Left lung (tissue), 10 donors: ENCODE measurements around the gene C2orf76. TPM values are rescaled to one million over a fixed set of nuclear protein-coding genes. Genes with fewer than 3 reads are reported as not detected.

Source experiments
- ATAC-seq: fragments of 200-7000 bp; cut with Tn5 transposase; one replicate; pipeline ENCODE4 v1.9.1; 2020; ENCODE audit warnings: moderate library complexity
- DNase-seq, 4 donors: peaks; one replicate each; pipeline ENCODE4 v3.0.0-alpha.2; 2013 to 2020
- H3K27ac ChIP-seq, 2 donors: fragments of 200-600 bp; sonication (generic) in 1 of 2; one replicate each; pipeline versions ENCODE4 v1.5.0 to v1.8.0; 2020 to 2021
- H3K27me3 ChIP-seq, 2 donors: fragments of 200-600 bp; sonication (generic) in 1 of 2; one replicate each; pipeline versions ENCODE4 v1.5.0 to v1.8.0; 2020 to 2021
- H3K36me3 ChIP-seq, 2 donors: fragments of 200-600 bp; sonication (generic) in 1 of 2; one replicate each; pipeline versions ENCODE4 v1.5.0 to v1.8.0; 2020 to 2021
- H3K4me1 ChIP-seq, 2 donors: fragments of 200-600 bp; one replicate each; pipeline ENCODE4 v1.8.0; 2021
- H3K4me3 ChIP-seq, 2 donors: fragments of 200-600 bp; sonication (generic) in 1 of 2; one replicate each; pipeline versions ENCODE4 v1.5.0 to v1.8.0; 2020 to 2021; ENCODE audit warnings: mild to moderate bottlenecking in 1 of 2
- H3K9me3 ChIP-seq, 2 donors: fragments of 200-600 bp; sonication (generic) in 1 of 2; one replicate each; pipeline versions ENCODE4 v1.5.0 to v1.8.0; 2020 to 2021
- intact Hi-C, 2 donors: fragments of 100-400 bp; cut with DNase I; formaldehyde crosslinking; loops; one replicate each; pipeline versions ENCODE4 v1.11.2 to v1.14.2; 2022
- polyA plus RNA-seq, 6 donors: library from polyadenylated mRNA; unstranded; fragments of 120-200 nt; gene quantifications; one replicate each; pipeline ENCODE4 v1.2.1, GENCODE V29; 2013; ENCODE audit not compliant: insufficient read length in 6 of 6
- total RNA-seq, 2 donors: library from RNA; stranded (reverse); fragmentation: NEBNext Ultra II Directional; extraction: Animal tissue kit (Norgen Biotek cat#: 25700); gene quantifications; one replicate each; pipeline ENCODE4 v1.2.1, GENCODE V29; 2021
- TF ChIP-seq, protein P1 (sequence below), 2 donors: fragments of 200-600 bp; sonication (generic) in 1 of 2; IDR thresholded peaks; one replicate each; pipeline versions ENCODE4 v1.5.0 to v1.8.0; 2021; ENCODE audit warnings: antibody characterized with exemption in 2 of 2
- donor health status: DM: no; HTN: yes; CAD: no.
- donor health status: DM: no; HTN: no; CAD: no.

C2orf76 gene
- total and polyA plus RNA-seq, 8 donors = 11.0 to 17.1 (median 16.0) TPM

DNA sequence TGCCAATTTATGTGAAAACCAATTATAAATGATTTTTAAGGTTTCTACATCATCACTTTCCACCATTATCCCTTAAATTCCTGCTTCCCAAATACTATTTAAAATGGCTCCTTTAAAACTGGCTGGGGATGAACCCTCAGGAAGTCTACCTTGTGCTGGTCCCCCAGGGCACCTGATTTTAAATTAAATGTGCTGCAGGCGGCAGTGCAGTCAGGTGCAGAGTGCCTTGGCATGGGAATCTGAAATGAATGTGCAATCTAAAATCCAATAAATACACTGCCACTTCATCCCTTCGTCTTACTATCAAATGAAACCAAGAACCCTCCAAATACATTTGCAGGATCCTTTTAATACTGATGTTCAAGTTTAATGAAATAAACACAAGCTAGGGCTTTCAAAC lies 61.8 kb downstream of the C2orf76 start:
- ATAC-seq = no peak
- no peak overlapping the region for H3K27ac ChIP-seq

DNA sequence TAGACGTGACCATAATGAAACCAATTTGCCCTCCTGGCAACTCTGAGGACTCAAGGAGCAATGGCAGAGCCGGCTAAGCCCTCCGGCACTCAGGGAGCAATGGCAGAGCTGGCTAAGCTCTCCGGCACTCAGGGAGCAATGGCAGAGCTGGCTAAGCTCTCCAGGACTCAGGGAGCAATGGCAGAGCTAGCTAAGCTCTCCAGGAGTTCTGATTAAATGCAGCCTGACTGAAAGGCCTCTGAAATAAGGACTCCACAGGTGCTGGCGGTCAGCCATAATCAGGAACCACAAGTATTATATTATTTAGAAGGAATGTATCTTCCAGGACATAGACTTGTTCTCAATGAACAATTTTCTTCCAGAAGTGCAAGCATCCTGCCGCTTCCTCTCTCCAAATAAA lies 65.2 kb downstream of the C2orf76 start:
- Histone ChIP-seq H3K4me3 (no peak overlapping the region), H3K27me3 (no peaks in the 10 kb centered on the region), H3K27ac (no peak overlapping the region), H3K4me1 (no peaks in the 10 kb centered on the region), H3K9me3 (no peaks in the 10 kb centered on the region), H3K36me3 (no peaks in the 10 kb centered on the region)
- TF ChIP-seq, protein P1, sequence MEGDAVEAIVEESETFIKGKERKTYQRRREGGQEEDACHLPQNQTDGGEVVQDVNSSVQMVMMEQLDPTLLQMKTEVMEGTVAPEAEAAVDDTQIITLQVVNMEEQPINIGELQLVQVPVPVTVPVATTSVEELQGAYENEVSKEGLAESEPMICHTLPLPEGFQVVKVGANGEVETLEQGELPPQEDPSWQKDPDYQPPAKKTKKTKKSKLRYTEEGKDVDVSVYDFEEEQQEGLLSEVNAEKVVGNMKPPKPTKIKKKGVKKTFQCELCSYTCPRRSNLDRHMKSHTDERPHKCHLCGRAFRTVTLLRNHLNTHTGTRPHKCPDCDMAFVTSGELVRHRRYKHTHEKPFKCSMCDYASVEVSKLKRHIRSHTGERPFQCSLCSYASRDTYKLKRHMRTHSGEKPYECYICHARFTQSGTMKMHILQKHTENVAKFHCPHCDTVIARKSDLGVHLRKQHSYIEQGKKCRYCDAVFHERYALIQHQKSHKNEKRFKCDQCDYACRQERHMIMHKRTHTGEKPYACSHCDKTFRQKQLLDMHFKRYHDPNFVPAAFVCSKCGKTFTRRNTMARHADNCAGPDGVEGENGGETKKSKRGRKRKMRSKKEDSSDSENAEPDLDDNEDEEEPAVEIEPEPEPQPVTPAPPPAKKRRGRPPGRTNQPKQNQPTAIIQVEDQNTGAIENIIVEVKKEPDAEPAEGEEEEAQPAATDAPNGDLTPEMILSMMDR (IDR thresholded peaks at IDR 0.05) = no peak
- intact Hi-C loops = no loop called here
- ATAC-seq (no peak), DNase-seq (no peak)

More for the DNA sequence above, 61.8 kb downstream of the C2orf76 start:
- Histone ChIP-seq H3K36me3 (no peaks in the 10 kb centered on the region), H3K9me3 (no peaks in the 10 kb centered on the region), H3K4me3 (no peak overlapping the region), H3K27me3 (no peaks in the 10 kb centered on the region), H3K4me1 (no peaks in the 10 kb centered on the region)
- DNase-seq = no peak
- intact Hi-C loops = no loop called here
- TF ChIP-seq, protein P1 (IDR thresholded peaks at IDR 0.05) = no peak

- intact Hi-C loops = no loop called here
- Histone ChIP-seq H3K4me1 (peaks cover 0 to 3% of the 10 kb centered on the region in 2 donors), H3K4me3 (no peak overlapping the region), H3K9me3 (no peaks in the 10 kb centered on the region), H3K27me3 (no peaks in the 10 kb centered on the region), H3K36me3 (no peaks in the 10 kb centered on the region), H3K27ac (no peak overlapping the region)
- DNase-seq = no peak
- TF ChIP-seq, protein P1 (IDR thresholded peaks at IDR 0.05) = no peak
- ATAC-seq = no peak
Measured at GRCh38 chr2:119295688-119296375, 70.8 kb downstream of the C2orf76 start.

DNA sequence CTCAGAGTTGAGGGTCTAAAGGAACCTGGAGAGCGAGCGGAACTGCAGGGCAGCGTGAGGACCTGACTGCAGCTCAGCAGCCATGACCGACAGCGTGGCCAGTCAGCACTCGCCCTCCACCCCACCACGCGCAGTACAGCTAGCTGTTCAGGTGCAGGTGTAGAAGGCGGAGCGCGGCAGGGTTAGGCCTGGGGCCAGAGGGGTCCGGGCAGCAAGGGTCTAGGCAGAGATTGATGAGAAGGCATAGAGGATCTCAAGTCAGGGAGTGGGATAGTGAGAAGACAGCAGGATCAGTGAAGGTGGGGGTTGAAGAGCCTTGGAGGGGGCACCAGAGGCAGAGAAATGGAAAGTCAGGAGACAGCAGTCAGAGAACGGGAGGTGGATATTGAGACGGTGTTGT lies 72.0 kb downstream of the C2orf76 start:
- Histone ChIP-seq H3K9me3 (no peaks in the 10 kb centered on the region), H3K27me3 (no peaks in the 10 kb centered on the region), H3K27ac (no peak overlapping the region), H3K4me3 (no peak overlapping the region), H3K4me1 (peaks cover 0 to 3% of the 10 kb centered on the region in 2 donors), H3K36me3 (no peaks in the 10 kb centered on the region)
- TF ChIP-seq, protein P1 (IDR thresholded peaks at IDR 0.05) = no peak
- ATAC-seq = no peak
- intact Hi-C loops = no loop called here
- DNase-seq = no peak

- DNase-seq (no peak), ATAC-seq (no peak)
- intact Hi-C loops = no loop called here
Measured at GRCh38 chr2:119293900-119294299, 72.7 kb downstream of the C2orf76 start.

More at GRCh38 chr2:119293900-119294299, 72.7 kb downstream of the C2orf76 start:
- Histone ChIP-seq H3K27ac (no peak overlapping the region), H3K4me1 (peaks cover 0 to 3% of the 10 kb centered on the region in 2 donors), H3K27me3 (no peaks in the 10 kb centered on the region), H3K4me3 (no peak overlapping the region), H3K36me3 (no peaks in the 10 kb centered on the region), H3K9me3 (no peaks in the 10 kb centered on the region)
- TF ChIP-seq, protein P1 (IDR thresholded peaks at IDR 0.05) = no peak
